ENCODE data around the gene TLN1.
A peak's percentile ranks its signal among the peaks of the same experiment; 100 is the strongest.

The TLN1 gene

GRCh38 chr9:35665471-35665818 is 66.5 kb downstream of the TLN1 start:
- DNase-seq = no peak

GRCh38 chr9:35664531-35665470 is 67.2 kb downstream of the TLN1 start, which contains the start of gene ARHGEF39:
TSS of gene ARHGEF39 (minus strand) at chr9:35665195. CDS start at chr9:35665169, 26 bp downstream.
- peak; percentile 83 for DNase-seq

- DNase-seq = no peak
Measured at GRCh38 chr9:35662437-35662836, 69.6 kb downstream of the TLN1 start.

- no peak for DNase-seq
Measured at GRCh38 chr9:35661756-35662350, 70.1 kb downstream of the TLN1 start.

GRCh38 chr9:35660966-35661415 is 71.0 kb downstream of the TLN1 start:
- no peak for DNase-seq

- DNase-seq = no peak
Measured at GRCh38 chr9:35659340-35659739, 72.7 kb downstream of the TLN1 start.

- DNase-seq = no peak
Measured at GRCh38 chr9:35658968-35659220, 73.1 kb downstream of the TLN1 start.

GRCh38 chr9:35658137-35658967 is 73.6 kb downstream of the TLN1 start, which contains the start of gene CCDC107:
TSS of gene CCDC107 (plus strand) at chr9:35658292. CDS start at chr9:35658380, 88 bp downstream.
- DNase-seq = peak; percentile 98

- DNase-seq = peak; percentile 95
Measured at GRCh38 chr9:35657546-35658136, 74.4 kb downstream of the TLN1 start, which contains the start of gene RMRP. TSS of gene RMRP (minus strand) at chr9:35658019.

- DNase-seq = no peak
Measured at GRCh38 chr9:35656831-35657545, 75.0 kb downstream of the TLN1 start.

GRCh38 chr9:35656348-35656747 is 75.6 kb downstream of the TLN1 start:
- DNase-seq = no peak

GRCh38 chr9:35653611-35654010 is 78.4 kb downstream of the TLN1 start:
- no peak for DNase-seq

GRCh38 chr9:35652829-35653209 is 79.2 kb downstream of the TLN1 start:
- no peak for DNase-seq

- DNase-seq = no peak
Measured at GRCh38 chr9:35651956-35652828, 79.8 kb downstream of the TLN1 start.

GRCh38 chr9:35650341-35651158 is 81.4 kb downstream of the TLN1 start, which contains the start of gene SIT1:
TSS of gene SIT1 (minus strand) at chr9:35650931. CDS start at chr9:35650853, 78 bp downstream.
- DNase-seq = no peak

- no peak for DNase-seq
Measured at GRCh38 chr9:35649431-35650340, 82.3 kb downstream of the TLN1 start.

Measured in right kidney (tissue), 1 donor.